Measurements from ENCODE around the gene FGD3. TPM values are rescaled to one million over a fixed set of nuclear protein-coding genes. Genes with fewer than 3 reads are reported as not detected.

FGD3 gene
- total RNA-seq, 3 donors from 2014 or later = 10.2 to 18.0 (median 10.4) TPM

GRCh38 chr9:92971776-92972175, 24.5 kb downstream of the FGD3 start:
- H3K27ac ChIP-seq = no peak overlapping the region

GRCh38 chr9:92973700-92974099, 26.4 kb downstream of the FGD3 start:
- H3K4me3 ChIP-seq = no peak overlapping the region
- no peak for DNase-seq (ENCODE audit: low spot score in 2 of 2)
- H3K9me3 ChIP-seq = no peaks in the 10 kb centered on the region
- H3K4me1 ChIP-seq = no peaks in the 10 kb centered on the region
- no peak overlapping the region for H3K27ac ChIP-seq
- no peaks in the 10 kb centered on the region for H3K27me3 ChIP-seq
- TF ChIP-seq POLR2A (IDR thresholded peaks at IDR 0.05) (no peak), POLR2AphosphoS5 (IDR thresholded peaks at IDR 0.05) (no peak), CTCF (IDR thresholded peaks at IDR 0.05) (no peak)
- H3K36me3 ChIP-seq = no peaks in the 10 kb centered on the region
- intact Hi-C loops (cut with DNase I; ENCODE audit: low total_unique reads) = no loop called here

More at GRCh38 chr9:92971776-92972175, 24.5 kb downstream of the FGD3 start:
- TF ChIP-seq CTCF (IDR thresholded peaks at IDR 0.05) = no peak
- TF ChIP-seq POLR2A (IDR thresholded peaks at IDR 0.05) = no peak
- no peak for TF ChIP-seq POLR2AphosphoS5 (IDR thresholded peaks at IDR 0.05)
- no peaks in the 10 kb centered on the region for H3K36me3 ChIP-seq
- no peaks in the 10 kb centered on the region for H3K27me3 ChIP-seq
- intact Hi-C loops (cut with DNase I; ENCODE audit: low total_unique reads) = no loop called here
- DNase-seq (ENCODE audit: low spot score in 2 of 2) = peak in 1 of 2 donors; percentile 2
- H3K9me3 ChIP-seq = no peaks in the 10 kb centered on the region
- H3K4me1 ChIP-seq = no peaks in the 10 kb centered on the region
- H3K4me3 ChIP-seq = no peak overlapping the region

- no peaks in the 10 kb centered on the region for H3K36me3 ChIP-seq
- no peaks in the 10 kb centered on the region for H3K27me3 ChIP-seq
- no peaks in the 10 kb centered on the region for H3K9me3 ChIP-seq
- H3K27ac ChIP-seq = no peak overlapping the region
- TF ChIP-seq POLR2A (IDR thresholded peaks at IDR 0.05) (no peak), CTCF (IDR thresholded peaks at IDR 0.05) (no peak), POLR2AphosphoS5 (IDR thresholded peaks at IDR 0.05) (no peak)
- peak in 1 of 2 donors; percentile 16 for DNase-seq (ENCODE audit: low spot score in 2 of 2)
- H3K4me3 ChIP-seq = no peak overlapping the region
- intact Hi-C loops (cut with DNase I; ENCODE audit: low total_unique reads) = no loop called here
- H3K4me1 ChIP-seq = no peaks in the 10 kb centered on the region
These were observed 26.9 kb downstream of the FGD3 start for GRCh38 chr9:92974161-92974661.

GRCh38 chr9:92974761-92975755, 27.7 kb downstream of the FGD3 start:
- no peaks in the 10 kb centered on the region for H3K9me3 ChIP-seq
- H3K27ac ChIP-seq = no peak overlapping the region
- no peak overlapping the region for H3K4me3 ChIP-seq
- TF ChIP-seq POLR2A (IDR thresholded peaks at IDR 0.05) (no peak), POLR2AphosphoS5 (IDR thresholded peaks at IDR 0.05) (no peak), CTCF (IDR thresholded peaks at IDR 0.05) (no peak)
- intact Hi-C loops (cut with DNase I; ENCODE audit: low total_unique reads) = no loop called here
- peak in 1 of 2 donors; percentile 15 for DNase-seq (ENCODE audit: low spot score in 2 of 2)
- no peaks in the 10 kb centered on the region for H3K36me3 ChIP-seq
- no peaks in the 10 kb centered on the region for H3K27me3 ChIP-seq
- H3K4me1 ChIP-seq = no peaks in the 10 kb centered on the region

- peak in 1 of 2 donors; percentile 1 for DNase-seq (ENCODE audit: low spot score in 2 of 2)
- Histone ChIP-seq H3K27ac (no peak overlapping the region), H3K4me1 (no peaks in the 10 kb centered on the region)
These were observed 29.1 kb downstream of the FGD3 start for GRCh38 chr9:92976431-92976830.

More at GRCh38 chr9:92976431-92976830, 29.1 kb downstream of the FGD3 start:
- Histone ChIP-seq H3K27me3 (no peaks in the 10 kb centered on the region), H3K4me3 (no peak overlapping the region), H3K36me3 (no peaks in the 10 kb centered on the region), H3K9me3 (no peaks in the 10 kb centered on the region)
- TF ChIP-seq CTCF (IDR thresholded peaks at IDR 0.05) = no peak
- TF ChIP-seq POLR2A (IDR thresholded peaks at IDR 0.05) = no peak
- TF ChIP-seq POLR2AphosphoS5 (IDR thresholded peaks at IDR 0.05) = no peak
- intact Hi-C loops (cut with DNase I; ENCODE audit: low total_unique reads) = no loop called here
